NCI-H1048 (cell line): ENCODE measurements around the gene SIN3B.

Experiments
- DNase-seq: peaks from one replicate; lab custom pipeline; 2025; lab: John Stamatoyannopoulos, UW

SIN3B gene

GRCh38 chr19:16911046-16911445, 81.8 kb downstream of the SIN3B start:
- DNase-seq = no peak

DNA sequence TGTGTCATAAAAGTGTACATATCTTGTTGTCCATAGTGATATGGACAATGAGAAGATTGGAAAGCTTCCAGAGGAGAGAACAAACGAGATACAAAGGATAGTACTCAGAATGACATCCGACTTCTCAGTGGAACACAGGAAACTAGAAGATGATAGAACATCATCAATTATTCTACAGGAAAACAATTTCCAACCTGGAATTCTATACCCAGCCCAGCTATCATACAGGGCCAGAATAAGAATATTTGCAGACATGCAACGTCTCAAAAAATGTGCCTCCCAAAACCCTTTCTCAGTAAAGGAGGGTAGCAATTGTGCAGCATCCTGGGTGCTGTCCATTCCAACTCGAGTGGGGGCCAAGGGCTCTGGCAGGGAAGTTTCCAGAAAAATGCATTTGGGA, 83.6 kb downstream of the SIN3B start:
- DNase-seq = no peak

DNA sequence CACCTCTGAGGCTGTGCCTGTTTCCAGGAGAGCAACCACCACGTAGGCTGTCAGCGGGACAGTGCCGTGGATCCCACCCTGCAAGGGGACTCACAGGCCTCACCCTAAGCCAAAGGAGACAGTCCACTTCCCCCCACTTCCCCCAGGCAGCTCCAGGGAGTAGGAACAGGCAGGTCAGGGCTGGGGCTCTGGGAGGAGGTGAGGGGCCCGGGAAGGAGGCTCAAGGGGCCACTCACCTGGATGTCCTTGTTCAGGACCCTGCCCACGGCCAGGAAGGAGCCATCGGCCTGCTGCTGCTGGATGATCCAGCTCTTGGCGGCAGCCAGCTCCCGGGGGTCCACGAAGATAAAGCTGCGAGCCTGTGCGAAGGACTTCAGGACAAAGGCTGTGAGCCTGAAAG, 85.2 kb downstream of the SIN3B start:
- no peak for DNase-seq

GRCh38 chr19:16915135-16915534, 85.9 kb downstream of the SIN3B start:
- no peak for DNase-seq

DNA sequence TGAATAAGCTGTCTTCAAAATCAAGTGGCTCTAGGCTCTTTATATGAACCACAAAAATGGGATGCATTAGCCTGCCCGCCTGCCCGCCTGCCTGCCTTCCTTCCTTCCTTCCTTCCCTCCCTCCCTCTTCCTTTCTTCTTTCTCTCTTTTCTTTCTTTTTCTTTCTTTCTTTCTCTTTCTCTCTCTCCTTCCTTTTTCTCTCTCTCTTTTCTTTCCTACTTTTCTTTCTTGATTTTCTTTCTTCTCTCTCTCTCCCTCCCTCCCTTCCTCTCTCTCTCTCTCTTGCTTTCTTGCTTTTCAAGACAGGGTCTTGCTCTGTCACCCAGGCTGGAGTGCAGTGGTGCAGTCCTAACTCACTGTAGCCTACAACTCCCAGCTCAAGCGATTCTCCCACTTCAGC, 86.5 kb downstream of the SIN3B start:
- no peak for DNase-seq

- DNase-seq = no peak
Measured at GRCh38 chr19:16917401-16917800, 88.2 kb downstream of the SIN3B start.

DNA sequence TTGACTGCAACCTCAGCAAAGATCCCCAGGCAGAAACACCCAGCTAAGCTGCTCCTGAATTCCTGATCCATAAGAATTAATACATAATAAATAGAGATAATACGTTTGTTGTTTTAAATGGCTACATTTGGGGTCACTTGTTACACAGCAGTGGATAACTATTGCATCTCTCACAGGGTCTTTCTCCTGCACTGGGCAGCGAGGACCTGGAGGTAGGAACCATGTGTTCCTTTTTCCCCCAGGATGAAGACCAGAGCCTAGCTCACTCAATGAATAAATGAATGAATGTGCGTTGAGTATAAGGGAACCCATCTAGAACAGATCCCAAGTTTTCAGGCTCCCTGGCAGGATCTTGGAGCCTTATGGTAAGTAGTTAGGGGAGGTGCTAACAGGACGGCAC, 90.3 kb downstream of the SIN3B start:
- DNase-seq = no peak

DNA sequence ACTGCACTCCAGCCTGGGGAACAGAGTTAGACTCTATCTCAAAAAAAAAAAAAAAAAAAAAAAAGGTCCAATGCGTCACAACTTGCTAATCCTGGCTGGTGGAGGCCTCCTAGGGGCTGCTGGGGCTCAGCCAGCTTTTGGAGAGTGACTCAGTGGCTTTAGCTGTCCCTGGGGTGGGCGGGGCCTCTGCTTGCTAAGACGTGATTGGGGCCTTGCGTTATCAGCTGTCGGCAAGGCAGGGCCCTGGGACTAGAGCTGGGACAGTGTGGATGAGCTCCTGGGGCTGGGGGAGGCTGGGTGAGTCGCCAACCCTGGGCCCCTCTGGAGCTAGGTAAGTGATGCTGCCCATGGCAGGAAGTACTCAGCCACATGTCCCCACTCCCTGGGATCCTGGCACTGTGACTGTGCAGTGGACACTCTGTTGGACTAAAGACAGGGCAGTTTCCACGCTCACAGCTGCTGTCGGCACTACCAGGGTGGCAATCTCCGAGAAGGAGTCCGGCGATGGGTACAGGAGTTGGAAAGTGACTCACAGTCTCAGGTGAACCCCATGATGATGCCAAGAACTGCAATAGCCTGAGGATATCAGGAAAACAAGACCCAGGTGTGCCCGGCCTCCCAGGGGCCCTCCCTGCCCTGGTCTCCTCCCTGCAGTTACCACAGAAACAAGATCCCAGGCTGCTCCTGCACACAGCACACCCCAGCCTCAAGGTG, 91.8 kb downstream of the SIN3B start:
- DNase-seq = no peak

GRCh38 chr19:16921766-16922591, 92.8 kb downstream of the SIN3B start:
- DNase-seq = no peak

DNA sequence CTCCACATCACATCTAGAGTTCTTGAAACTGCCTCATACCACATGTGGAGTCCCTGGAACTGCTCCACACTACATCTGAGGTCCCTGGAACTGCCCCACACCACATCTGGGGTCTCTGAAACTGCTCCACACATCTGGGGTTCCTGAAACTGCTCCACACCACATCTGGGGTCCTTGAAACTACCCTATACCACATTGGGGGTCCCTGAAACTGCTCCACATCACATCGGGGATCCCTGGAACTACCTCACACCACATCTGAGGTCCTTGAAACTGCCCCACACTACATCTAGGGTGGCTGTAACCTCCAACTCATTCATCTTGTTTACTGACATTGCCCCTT, 93.4 kb downstream of the SIN3B start:
- no peak for DNase-seq

DNA sequence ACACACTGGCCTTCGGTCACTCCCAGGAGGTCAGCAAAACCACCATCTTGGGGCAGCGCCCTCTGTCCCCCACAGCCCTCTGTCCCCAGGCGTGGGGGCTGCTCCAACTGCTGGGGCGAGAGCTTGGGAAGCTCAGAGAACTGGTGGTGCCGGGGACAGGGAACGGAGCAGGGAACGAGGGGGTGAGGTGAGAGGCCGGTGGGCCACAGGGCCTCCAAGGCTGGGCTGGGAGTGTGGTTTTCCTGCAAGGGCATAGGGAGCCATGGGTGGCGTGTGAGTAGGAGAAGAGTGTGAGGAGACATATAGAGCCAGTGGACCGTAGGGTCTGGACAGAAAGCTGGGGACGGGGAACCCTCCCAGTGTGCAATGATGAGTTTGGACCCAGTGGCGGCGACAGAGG, 93.8 kb downstream of the SIN3B start:
- DNase-seq = no peak

- DNase-seq = no peak
Measured at GRCh38 chr19:16927883-16928282, 98.7 kb downstream of the SIN3B start.

GRCh38 chr19:16928351-16928750, 99.2 kb downstream of the SIN3B start:
- DNase-seq = no peak

GRCh38 chr19:16928916-16929315, 99.7 kb downstream of the SIN3B start:
- DNase-seq = no peak
